Epithelial cell of esophagus (primary cell): ENCODE data around the gene FAR2.

Source experiments
- DNase-seq: peaks from one replicate; pipeline ENCODE4 v3.0.0; 2010; ENCODE audit warnings: low read depth
- H3K4me3 ChIP-seq: 2 replicates; pipeline ENCODE4 v1.5.1; 2011; ENCODE audit warnings: mild to moderate bottlenecking, low read length, control low read depth
- CTCF ChIP-seq: IDR thresholded peaks from 2 replicates; pipeline ENCODE4 v1.5.1; 2011; ENCODE audit warnings: low read depth, mild to moderate bottlenecking, low read length, control low read depth, inconsistent platforms; ENCODE audit not compliant: insufficient read depth; ENCODE audit errors: missing control alignments

The FAR2 gene

GRCh38 chr12:29216797-29217575, 67.9 kb downstream of the FAR2 start:
- H3K4me3 ChIP-seq: no peak overlapping the region
- no peak for TF ChIP-seq CTCF
- DNase-seq: no peak

- no peak overlapping the region for H3K4me3 ChIP-seq
- no peak for TF ChIP-seq CTCF
- DNase-seq: no peak
Measured at GRCh38 chr12:29220632-29221336, 71.7 kb downstream of the FAR2 start.

- no peak for TF ChIP-seq CTCF
- H3K4me3 ChIP-seq: no peak overlapping the region
- no peak for DNase-seq
Measured at GRCh38 chr12:29222200-29222599, 73.1 kb downstream of the FAR2 start.

GRCh38 chr12:29223426-29223825, 74.3 kb downstream of the FAR2 start:
- TF ChIP-seq CTCF: no peak
- no peak for DNase-seq
- H3K4me3 ChIP-seq: no peak overlapping the region

- H3K4me3 ChIP-seq: no peak overlapping the region
- DNase-seq: no peak
- TF ChIP-seq CTCF: no peak
Measured at GRCh38 chr12:29223956-29224543, 75.0 kb downstream of the FAR2 start.

GRCh38 chr12:29224572-29224971, 75.5 kb downstream of the FAR2 start:
- no peak overlapping the region for H3K4me3 ChIP-seq
- TF ChIP-seq CTCF: no peak
- DNase-seq: no peak
